HG03039 (cell line): ENCODE results near the gene HSD17B1.

ENCODE experiments used
- ATAC-seq: cut with Tn5 transposase; IDR thresholded peaks from one replicate; pipeline ENCODE4 v1.9.1; 2021; ENCODE audit warnings: mild to moderate bottlenecking, moderate library complexity; ENCODE audit not compliant: unreplicated experiment

HSD17B1 gene

GRCh38 chr17:42596386-42596785 lies 43.7 kb downstream of the HSD17B1 start:
- ATAC-seq = no peak

GRCh38 chr17:42598905-42599304 lies 46.2 kb downstream of the HSD17B1 start:
- no peak for ATAC-seq

GRCh38 chr17:42603318-42603717 lies 50.6 kb downstream of the HSD17B1 start:
- no peak for ATAC-seq
